ENCODE measurements around the gene ITGB2. TPM values are rescaled to one million over a fixed set of nuclear protein-coding genes. Genes with fewer than 3 reads are reported as not detected.

Gene ITGB2
- total and polyA plus RNA-seq, 9 donors: 8.0 to 18.0 (median 13.4) TPM

DNA sequence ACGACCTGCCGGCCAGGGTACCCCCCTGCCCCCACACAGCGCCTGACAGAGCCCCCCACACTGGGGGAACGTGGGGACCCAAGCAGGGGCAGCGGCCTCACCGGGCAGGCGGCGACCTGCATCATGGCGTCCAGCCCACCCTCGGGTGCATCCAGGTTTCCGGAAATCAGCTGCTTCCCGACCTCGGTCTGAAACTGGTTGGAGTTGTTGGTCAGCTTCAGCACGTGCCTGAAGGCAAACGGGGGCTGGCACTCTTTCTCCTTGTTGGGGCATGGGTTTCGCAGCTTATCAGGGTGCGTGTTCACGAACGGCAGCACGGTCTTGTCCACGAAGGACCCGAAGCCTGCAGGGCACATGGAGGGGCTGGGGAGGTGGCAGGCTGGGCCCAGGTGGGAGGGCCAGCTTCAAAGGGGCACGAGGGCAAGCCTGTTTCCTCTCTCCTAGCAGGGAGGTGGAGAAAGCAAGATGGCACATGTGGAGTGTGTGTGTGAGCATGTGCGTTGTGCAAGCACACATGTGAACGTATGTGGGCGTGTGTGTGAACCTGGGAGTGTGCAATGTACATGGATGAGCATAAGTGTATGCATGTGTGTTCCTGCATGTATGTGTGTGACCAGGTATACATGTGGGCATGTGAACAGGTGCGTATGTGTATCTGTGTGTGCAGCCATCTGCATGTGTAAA lies 19.2 kb downstream of the ITGB2 start:
- H3K4me1 ChIP-seq (ENCODE audit: control insufficient read depth, insufficient read depth, low read length): peaks cover 4% of the 10 kb centered on the region
- no peaks in the 10 kb centered on the region for H3K36me3 ChIP-seq (ENCODE audit: control insufficient read depth, insufficient read depth, low read length)
- no peaks in the 10 kb centered on the region for H3K9me3 ChIP-seq (replicated peaks; ENCODE audit: control insufficient read depth, low read depth, low read length)
- 79% methylated on average over 25 of the region's 27 CpGs for WGBS (ENCODE audit: insufficient coverage)
- no peak for DNase-seq
- H3K4me3 ChIP-seq (ENCODE audit: low read length): no peak overlapping the region
- no peak overlapping the region for H3K27ac ChIP-seq (ENCODE audit: low read length)
- H3K27me3 ChIP-seq (ENCODE audit: control insufficient read depth, insufficient read depth, low read length): peaks cover 3% of the 10 kb centered on the region

DNA sequence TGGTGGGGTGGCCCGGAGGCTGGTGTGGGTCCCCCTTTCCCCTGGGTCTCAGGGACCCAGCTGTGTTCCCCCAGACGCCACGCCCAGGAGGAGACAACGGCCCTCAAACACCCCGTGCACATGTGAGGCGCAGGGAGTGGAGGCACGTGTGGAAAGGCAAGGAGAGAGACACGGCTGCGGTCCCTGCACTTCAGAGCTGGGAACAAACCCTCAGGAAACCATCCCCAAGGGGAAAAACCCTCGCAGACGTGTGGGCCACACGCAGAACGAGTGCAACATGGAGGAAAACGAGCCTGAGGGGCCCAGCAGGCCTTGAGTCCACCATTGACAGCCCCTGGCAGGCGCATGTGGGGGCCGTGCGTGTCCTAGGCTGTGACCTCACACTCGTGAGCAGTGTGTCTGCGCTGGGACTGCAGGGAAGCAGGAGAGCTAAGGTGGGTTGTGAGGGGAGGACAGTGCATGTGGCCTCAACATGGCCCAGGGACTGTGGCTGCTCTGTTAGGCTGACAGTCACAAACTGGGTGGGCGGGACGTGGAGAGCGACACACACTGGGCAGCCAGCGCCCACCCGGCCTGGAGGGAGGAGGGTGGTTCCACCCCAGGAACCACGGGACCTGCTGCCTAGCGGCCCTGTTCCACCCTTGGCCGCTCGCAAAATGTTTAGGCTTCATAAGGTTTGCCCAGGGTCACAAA lies 20.0 kb downstream of the ITGB2 start:
- Histone ChIP-seq H3K4me3 (ENCODE audit: low read length) (no peak overlapping the region), H3K27ac (ENCODE audit: low read length) (no peak overlapping the region), H3K4me1 (ENCODE audit: control insufficient read depth, insufficient read depth, low read length) (peaks cover 4% of the 10 kb centered on the region), H3K27me3 (ENCODE audit: control insufficient read depth, insufficient read depth, low read length) (peaks cover 3% of the 10 kb centered on the region), H3K9me3 (replicated peaks; ENCODE audit: control insufficient read depth, low read depth, low read length) (no peaks in the 10 kb centered on the region), H3K36me3 (ENCODE audit: control insufficient read depth, insufficient read depth, low read length) (no peaks in the 10 kb centered on the region)
- DNase-seq: no peak
- WGBS (ENCODE audit: insufficient coverage): 72% methylated on average over 28 of the region's 28 CpGs

DNA sequence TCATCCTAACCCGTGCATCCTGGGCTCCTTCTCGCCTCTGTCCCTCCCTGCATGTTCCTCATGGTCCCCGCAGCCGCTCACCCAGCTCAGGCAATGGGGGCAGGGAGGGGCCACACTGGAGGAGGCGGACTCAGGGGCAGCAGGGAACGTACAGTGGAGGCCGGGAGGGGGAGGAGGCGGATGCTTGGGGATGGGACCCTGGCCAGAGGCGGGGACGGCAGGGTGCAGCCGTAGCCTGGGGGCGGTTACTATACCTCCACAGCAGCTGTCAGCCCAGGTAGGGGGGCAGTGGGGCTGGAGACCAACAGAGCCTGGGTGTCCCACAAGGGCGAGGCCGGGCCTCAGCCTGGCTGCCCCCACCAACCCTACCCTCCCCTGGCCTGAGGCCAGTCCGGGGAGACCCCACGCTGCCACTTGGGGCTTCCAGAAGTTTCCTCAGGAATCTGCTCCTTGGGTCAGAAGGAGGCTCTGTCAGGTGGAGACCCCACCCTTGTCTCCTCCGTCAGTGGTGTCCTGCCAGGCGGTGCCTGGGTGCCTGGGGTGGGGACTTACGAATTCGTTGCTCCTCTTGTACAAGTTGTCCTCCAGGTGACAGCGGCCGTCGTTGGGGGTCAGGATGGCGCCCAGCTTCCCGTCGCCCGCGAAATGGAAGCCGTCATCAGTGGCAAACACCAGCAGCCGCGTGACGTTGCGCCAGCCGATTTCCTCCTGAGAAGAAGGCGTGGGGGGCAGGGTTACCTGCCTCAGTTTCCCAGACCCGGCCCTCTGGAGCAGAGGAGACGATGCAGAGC lies 20.7 kb downstream of the ITGB2 start:
- peaks cover 4% of the 10 kb centered on the region for H3K4me1 ChIP-seq (ENCODE audit: control insufficient read depth, insufficient read depth, low read length)
- H3K36me3 ChIP-seq (ENCODE audit: control insufficient read depth, insufficient read depth, low read length): no peaks in the 10 kb centered on the region
- H3K27ac ChIP-seq (ENCODE audit: low read length): no peak overlapping the region
- 75% methylated on average over 37 of the region's 37 CpGs for whole genome bisulfite sequencing (ENCODE audit: insufficient coverage)
- H3K27me3 ChIP-seq (ENCODE audit: control insufficient read depth, insufficient read depth, low read length): peaks cover 3% of the 10 kb centered on the region
- no peak for DNase-seq
- H3K9me3 ChIP-seq (replicated peaks; ENCODE audit: control insufficient read depth, low read depth, low read length): no peaks in the 10 kb centered on the region
- no peak overlapping the region for H3K4me3 ChIP-seq (ENCODE audit: low read length)

DNA sequence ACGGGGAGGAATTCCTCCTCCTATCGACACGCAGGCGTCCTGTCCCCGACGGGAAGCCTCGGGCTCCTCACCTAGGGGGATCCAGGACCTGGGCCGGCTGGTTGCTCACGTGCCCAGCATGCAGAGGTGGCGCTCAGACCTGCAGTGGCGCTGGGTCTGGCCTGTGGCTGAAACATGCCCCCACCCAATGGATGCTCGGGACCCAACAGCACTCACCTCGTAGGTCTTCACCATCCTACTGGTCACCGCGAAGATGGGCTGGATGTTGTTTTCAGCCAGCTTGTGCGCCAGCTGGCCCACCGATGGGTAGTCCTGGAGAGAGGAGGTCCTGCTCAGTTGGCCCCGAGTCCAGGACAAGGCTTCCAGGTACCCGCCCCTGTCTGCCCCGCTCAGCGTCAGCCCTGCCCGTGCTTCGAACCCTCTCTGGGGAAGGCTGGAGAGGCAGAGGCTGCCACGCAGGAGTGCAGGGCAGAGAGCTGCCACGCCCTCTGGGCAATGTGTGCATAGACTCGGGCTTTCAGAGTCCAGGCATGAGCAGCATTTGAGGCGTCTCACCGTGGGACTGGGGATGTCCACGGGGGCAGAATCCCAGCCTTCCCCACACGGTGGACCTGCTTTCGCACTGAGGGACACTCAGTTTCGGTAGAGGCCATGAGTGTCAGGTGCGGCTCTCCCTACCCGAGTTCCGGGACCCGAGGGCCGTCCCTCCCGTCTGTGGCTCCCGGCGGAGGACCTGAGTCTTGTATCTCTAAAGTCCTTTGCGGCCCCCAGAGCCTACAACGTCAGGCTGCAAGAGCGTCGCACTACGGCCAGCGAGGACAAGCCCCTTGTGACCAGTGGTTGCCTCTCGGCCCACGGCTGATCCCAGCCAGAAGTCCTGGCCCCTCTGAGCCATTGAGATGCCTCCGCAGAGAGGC lies 21.6 kb downstream of the ITGB2 start:
- WGBS (ENCODE audit: insufficient coverage): 70% methylated on average over 46 of the region's 49 CpGs
- H3K27ac ChIP-seq (ENCODE audit: low read length): no peak overlapping the region
- no peak for DNase-seq
- H3K4me1 ChIP-seq (ENCODE audit: control insufficient read depth, insufficient read depth, low read length): peaks cover 4% of the 10 kb centered on the region
- H3K27me3 ChIP-seq (ENCODE audit: control insufficient read depth, insufficient read depth, low read length): peaks cover 3% of the 10 kb centered on the region
- no peaks in the 10 kb centered on the region for H3K9me3 ChIP-seq (replicated peaks; ENCODE audit: control insufficient read depth, low read depth, low read length)
- no peak overlapping the region for H3K4me3 ChIP-seq (ENCODE audit: low read length)
- H3K36me3 ChIP-seq (ENCODE audit: control insufficient read depth, insufficient read depth, low read length): no peaks in the 10 kb centered on the region

DNA sequence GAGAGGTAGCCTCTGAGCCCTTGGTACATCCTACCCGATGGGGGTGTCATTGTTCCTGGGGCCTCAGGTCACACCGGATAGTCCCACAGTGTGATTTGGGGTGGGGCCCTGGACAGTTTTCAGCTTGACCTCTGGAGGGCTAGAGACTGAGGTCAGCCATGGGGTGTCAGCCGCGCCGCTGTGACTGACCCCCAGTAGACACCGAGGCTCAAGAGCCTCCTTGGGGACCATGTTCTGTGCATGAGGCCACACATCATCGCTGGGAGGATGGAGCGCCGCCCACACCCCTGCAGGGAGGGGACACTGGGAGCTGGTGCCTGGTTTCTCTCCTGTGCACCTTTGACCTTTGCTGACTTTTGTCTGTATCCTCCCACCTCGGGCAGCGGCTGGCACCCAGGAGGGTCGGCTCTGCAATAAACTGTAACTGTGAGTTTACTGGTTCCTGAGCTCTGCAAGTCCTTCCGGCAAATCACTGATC lies 22.6 kb downstream of the ITGB2 start:
- WGBS (ENCODE audit: insufficient coverage): 63% methylated on average over 13 of the region's 13 CpGs
- H3K9me3 ChIP-seq (replicated peaks; ENCODE audit: control insufficient read depth, low read depth, low read length): no peaks in the 10 kb centered on the region
- no peak overlapping the region for H3K27ac ChIP-seq (ENCODE audit: low read length)
- H3K4me3 ChIP-seq (ENCODE audit: low read length): no peak overlapping the region
- DNase-seq: no peak
- peaks cover 4% of the 10 kb centered on the region for H3K4me1 ChIP-seq (ENCODE audit: control insufficient read depth, insufficient read depth, low read length)
- H3K27me3 ChIP-seq (ENCODE audit: control insufficient read depth, insufficient read depth, low read length): peaks cover 5% of the 10 kb centered on the region
- H3K36me3 ChIP-seq (ENCODE audit: control insufficient read depth, insufficient read depth, low read length): no peaks in the 10 kb centered on the region

DNA sequence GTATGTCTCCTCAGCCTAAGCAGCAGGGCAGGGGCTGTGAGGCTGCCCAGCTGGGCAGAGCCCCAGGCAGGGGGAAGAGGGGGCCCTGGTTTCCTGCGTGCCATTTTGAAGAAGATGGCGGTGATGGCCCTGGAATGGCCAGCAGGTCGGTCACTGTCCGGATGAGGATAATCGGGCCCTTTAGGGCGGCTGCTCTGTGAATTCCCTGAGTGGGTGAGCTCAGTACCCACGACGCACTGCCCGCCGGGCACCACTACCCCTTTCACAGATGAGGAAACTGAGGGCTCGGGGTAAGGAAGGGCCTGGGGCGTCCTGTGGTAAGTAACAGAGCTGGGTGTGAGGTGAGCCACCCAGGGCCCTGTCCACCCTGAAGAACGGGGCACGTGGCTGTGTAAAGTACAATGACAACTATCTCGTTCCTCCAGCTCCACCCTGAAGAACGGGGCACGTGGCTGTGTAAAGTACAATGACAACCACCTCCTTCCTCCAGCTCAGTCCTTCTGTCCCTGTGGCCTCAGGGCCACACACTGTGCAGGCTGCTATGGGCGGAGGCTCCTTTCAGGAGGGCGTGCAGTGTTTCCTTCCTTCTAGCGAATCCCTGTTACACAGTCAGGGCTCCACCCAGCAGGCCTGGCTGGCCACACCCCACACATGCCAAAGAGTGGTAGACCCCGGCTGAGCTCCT lies 23.2 kb downstream of the ITGB2 start:
- no peak overlapping the region for H3K27ac ChIP-seq (ENCODE audit: low read length)
- DNase-seq: no peak
- H3K27me3 ChIP-seq (ENCODE audit: control insufficient read depth, insufficient read depth, low read length): peaks cover 5% of the 10 kb centered on the region
- H3K4me1 ChIP-seq (ENCODE audit: control insufficient read depth, insufficient read depth, low read length): peaks cover 4% of the 10 kb centered on the region
- no peaks in the 10 kb centered on the region for H3K36me3 ChIP-seq (ENCODE audit: control insufficient read depth, insufficient read depth, low read length)
- WGBS (ENCODE audit: insufficient coverage): 68% methylated on average over 12 of the region's 21 CpGs
- no peak overlapping the region for H3K4me3 ChIP-seq (ENCODE audit: low read length)
- no peaks in the 10 kb centered on the region for H3K9me3 ChIP-seq (replicated peaks; ENCODE audit: control insufficient read depth, low read depth, low read length)

DNA sequence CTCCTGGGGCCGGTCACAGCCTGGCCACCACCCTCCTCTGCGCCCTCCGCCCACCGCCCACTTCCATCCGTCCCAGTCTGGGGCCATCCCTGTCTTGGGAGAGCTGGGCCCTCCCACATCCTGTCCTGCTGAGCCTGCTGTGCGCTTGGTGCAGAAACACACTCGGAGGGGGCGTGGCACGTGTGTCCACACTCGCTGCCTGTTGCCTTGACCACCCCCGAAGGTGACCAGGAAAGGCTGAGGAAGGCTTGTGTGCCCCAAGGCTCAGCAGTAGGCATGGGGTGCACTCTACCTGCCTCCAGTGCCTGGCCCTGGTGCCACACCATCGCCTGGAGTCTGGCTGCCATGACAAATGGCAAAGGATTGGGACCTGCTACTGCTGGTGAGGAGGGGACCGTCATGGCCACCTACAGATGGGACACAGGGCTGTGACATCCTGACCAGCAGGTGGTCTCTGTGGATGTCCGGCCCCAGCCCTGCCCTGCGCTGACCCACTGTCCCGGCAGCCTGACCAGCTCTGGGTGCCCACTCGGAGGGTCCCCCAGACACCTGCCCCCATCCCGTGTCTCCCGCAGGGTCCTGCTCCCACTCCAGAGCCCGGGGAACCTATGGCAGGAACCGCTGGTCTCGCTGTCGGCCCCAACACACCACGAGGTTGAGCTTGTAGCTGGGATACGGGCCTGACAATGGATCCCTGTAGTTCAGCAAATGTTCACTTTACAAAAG lies 24.0 kb downstream of the ITGB2 start:
- Histone ChIP-seq H3K27ac (ENCODE audit: low read length) (no peak overlapping the region), H3K4me3 (ENCODE audit: low read length) (no peak overlapping the region), H3K4me1 (ENCODE audit: control insufficient read depth, insufficient read depth, low read length) (peaks cover 4% of the 10 kb centered on the region), H3K36me3 (ENCODE audit: control insufficient read depth, insufficient read depth, low read length) (no peaks in the 10 kb centered on the region), H3K27me3 (ENCODE audit: control insufficient read depth, insufficient read depth, low read length) (peaks cover 10% of the 10 kb centered on the region), H3K9me3 (replicated peaks; ENCODE audit: control insufficient read depth, low read depth, low read length) (no peaks in the 10 kb centered on the region)
- no peak for DNase-seq
- WGBS (ENCODE audit: insufficient coverage): 74% methylated on average over 25 of the region's 25 CpGs

DNA sequence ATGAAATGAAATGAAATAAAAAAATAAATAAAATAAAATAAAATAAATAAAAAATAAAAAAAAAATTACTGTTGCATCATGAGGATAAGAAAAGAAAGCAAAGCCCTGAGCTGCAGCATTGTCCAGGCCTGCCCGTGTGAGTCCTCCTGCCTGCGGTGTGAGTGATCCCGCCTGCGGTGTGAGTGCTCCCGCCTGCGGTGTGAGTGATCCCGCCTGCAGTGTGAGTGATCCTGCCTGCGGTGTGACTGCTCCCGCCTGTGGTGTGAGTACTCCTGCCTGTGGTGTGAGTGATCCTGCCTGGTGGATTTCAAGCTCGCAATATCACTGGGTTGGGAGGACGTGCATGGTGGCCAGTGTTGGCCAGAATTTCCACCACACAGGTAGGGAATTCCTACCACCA lies 24.8 kb downstream of the ITGB2 start:
- no peaks in the 10 kb centered on the region for H3K36me3 ChIP-seq (ENCODE audit: control insufficient read depth, insufficient read depth, low read length)
- no peak overlapping the region for H3K4me3 ChIP-seq (ENCODE audit: low read length)
- H3K9me3 ChIP-seq (replicated peaks; ENCODE audit: control insufficient read depth, low read depth, low read length): no peaks in the 10 kb centered on the region
- 88% methylated on average over 6 of the region's 11 CpGs for WGBS (ENCODE audit: insufficient coverage)
- peaks cover 10% of the 10 kb centered on the region for H3K27me3 ChIP-seq (ENCODE audit: control insufficient read depth, insufficient read depth, low read length)
- DNase-seq: no peak
- H3K4me1 ChIP-seq (ENCODE audit: control insufficient read depth, insufficient read depth, low read length): peaks cover 4% of the 10 kb centered on the region
- H3K27ac ChIP-seq (ENCODE audit: low read length): no peak overlapping the region

All from muscle of leg (tissue), 11 donors.